DOHH2 (cell line): Measurements from ENCODE around the gene RAP1GAP.

Experiments
- H3F3A ChIP-seq: fragments of 200-600 bp; sonication (generic), shearing (Covaris generic); 2 replicates; pipeline ENCODE4 v1.6.0; 2016; ENCODE audit warnings: antibody characterized with exemption, mild to moderate bottlenecking; ENCODE audit not compliant: control insufficient read depth, insufficient read depth
- H3K27ac ChIP-seq: fragments of 200-600 bp; sonication (generic); 2 replicates; pipeline ENCODE4 v1.5.1; 2014; ENCODE audit warnings: low read depth, mild to moderate bottlenecking, low read length, moderate library complexity
- H3K27me3 ChIP-seq: fragments of 200-600 bp; sonication (generic); 2 replicates; pipeline ENCODE4 v1.6.1; 2014; ENCODE audit warnings: mild to moderate bottlenecking, low read length, mixed read lengths; ENCODE audit not compliant: control insufficient read depth
- H3K36me3 ChIP-seq: fragments of 200-600 bp; sonication (generic); 2 replicates; pipeline ENCODE4 v1.6.1; 2014; ENCODE audit warnings: mild to moderate bottlenecking, low read length, moderate library complexity, mixed read lengths; ENCODE audit not compliant: control insufficient read depth
- H3K4me1 ChIP-seq: fragments of 200-600 bp; sonication (generic); 2 replicates; pipeline ENCODE4 v1.6.1; 2014; ENCODE audit warnings: mild to moderate bottlenecking, low read length, mixed read lengths; ENCODE audit not compliant: control insufficient read depth
- H3K4me2 ChIP-seq: fragments of 200-600 bp; sonication (generic); 2 replicates; pipeline ENCODE4 v1.6.0; 2014; ENCODE audit warnings: mild to moderate bottlenecking, low read length, moderate library complexity
- H3K4me3 ChIP-seq: fragments of 200-600 bp; sonication (generic); 2 replicates; pipeline ENCODE4 v1.5.1; 2014; ENCODE audit warnings: mild to moderate bottlenecking, low read length, mixed read lengths
- H3K79me2 ChIP-seq: fragments of 200-600 bp; sonication (generic); 2 replicates; pipeline ENCODE4 v1.6.1; 2014; ENCODE audit warnings: mild to moderate bottlenecking, low read length, mixed read lengths; ENCODE audit not compliant: control insufficient read depth
- H3K9me2 ChIP-seq: fragments of 200-600 bp; sonication (generic); replicated peaks from 2 replicates; pipeline ENCODE4 v1.6.1; 2014; ENCODE audit warnings: mild to moderate bottlenecking, low read length, mixed read lengths; ENCODE audit not compliant: control insufficient read depth
- H3K9me3 ChIP-seq: fragments of 200-600 bp; sonication (generic); 2 replicates; pipeline ENCODE4 v1.6.1; 2014; ENCODE audit warnings: antibody characterized with exemption, low read length, mixed read lengths; ENCODE audit not compliant: control insufficient read depth, insufficient read depth
- H4K20me1 ChIP-seq: fragments of 200-600 bp; sonication (generic); 2 replicates; pipeline ENCODE4 v1.6.0; 2014; ENCODE audit warnings: low read depth, mild to moderate bottlenecking, antibody characterized with exemption, low read length, moderate library complexity; ENCODE audit not compliant: control insufficient read depth, insufficient read depth
- CTCF ChIP-seq: fragments of 200-600 bp; sonication (generic); IDR thresholded peaks from one replicate; pipeline ENCODE4 v1.5.1; 2014; ENCODE audit warnings: antibody characterized with exemption, mild to moderate bottlenecking, low read depth, low read length; ENCODE audit not compliant: poor library complexity, severe bottlenecking
- EZH2phosphoT487 ChIP-seq: fragments of 200-600 bp; sonication (generic); IDR thresholded peaks from 2 replicates; pipeline ENCODE4 v1.6.1; 2017; ENCODE audit warnings: borderline replicate concordance, mild to moderate bottlenecking, antibody characterized with exemption, low read length, moderate library complexity, mixed read lengths

The RAP1GAP gene

GRCh38 chr1:21639594-21640041 is 29.5 kb downstream of the RAP1GAP start:
- no peaks in the 10 kb centered on the region for H3K79me2 ChIP-seq

GRCh38 chr1:21638531-21639341 is 30.4 kb downstream of the RAP1GAP start:
- no peaks in the 10 kb centered on the region for H3K9me2 ChIP-seq
- no peaks in the 10 kb centered on the region for H3K79me2 ChIP-seq
- no peaks in the 10 kb centered on the region for H3K27me3 ChIP-seq
- no peaks in the 10 kb centered on the region for H4K20me1 ChIP-seq
- no peaks in the 10 kb centered on the region for H3K36me3 ChIP-seq
- TF ChIP-seq EZH2phosphoT487 (no peak), CTCF (no peak)
- no peaks in the 10 kb centered on the region for H3F3A ChIP-seq
- no peak overlapping the region for H3K4me2 ChIP-seq
- H3K27ac ChIP-seq: no peak overlapping the region
- no peaks in the 10 kb centered on the region for H3K4me1 ChIP-seq
- H3K9me3 ChIP-seq: no peaks in the 10 kb centered on the region
- no peak overlapping the region for H3K4me3 ChIP-seq

More at GRCh38 chr1:21639594-21640041, 29.5 kb downstream of the RAP1GAP start:
- Histone ChIP-seq H3F3A (no peaks in the 10 kb centered on the region), H3K27ac (no peak overlapping the region), H3K9me2 (no peaks in the 10 kb centered on the region), H4K20me1 (no peaks in the 10 kb centered on the region; the same call in 1 of the 2 replicates), H3K36me3 (no peaks in the 10 kb centered on the region), H3K27me3 (no peaks in the 10 kb centered on the region), H3K4me3 (no peak overlapping the region), H3K4me2 (no peak overlapping the region), H3K9me3 (no peaks in the 10 kb centered on the region), H3K4me1 (no peaks in the 10 kb centered on the region)
- TF ChIP-seq CTCF: no peak
- no peak for TF ChIP-seq EZH2phosphoT487

- TF ChIP-seq CTCF (no peak), EZH2phosphoT487 (no peak)
- Histone ChIP-seq H3K9me3 (no peaks in the 10 kb centered on the region), H3K36me3 (no peaks in the 10 kb centered on the region), H4K20me1 (no peaks in the 10 kb centered on the region), H3F3A (no peaks in the 10 kb centered on the region), H3K4me3 (no peak overlapping the region), H3K27ac (no peak overlapping the region), H3K9me2 (no peaks in the 10 kb centered on the region), H3K79me2 (no peaks in the 10 kb centered on the region), H3K27me3 (no peaks in the 10 kb centered on the region), H3K4me2 (no peak overlapping the region), H3K4me1 (no peaks in the 10 kb centered on the region)
These were observed 31.6 kb downstream of the RAP1GAP start for GRCh38 chr1:21637514-21637913.
